Esophagus squamous epithelium (tissue), 4 donors: ENCODE results near the gene LDLRAD3.

Source experiments
- POLR2A ChIP-seq, 4 donors: fragments of 450-650 bp; IDR thresholded peaks; one replicate each; pipeline ENCODE4 v1.6.1; 2017; ENCODE audit warnings: antibody characterized with exemption in 4 of 4, mild to moderate bottlenecking in 4 of 4, moderate library complexity in 3 of 4
- TF ChIP-seq, protein P1 (sequence below), 6 experiments: fragments of 450-650 bp in 4 of 6; fragments of 200-600 bp in 2 of 6; sonication (generic) in 2 of 6; IDR thresholded peaks; one replicate each; pipeline ENCODE4 v1.5.1; 2016 to 2019; ENCODE audit warnings: antibody characterized with exemption in 6 of 6, mild to moderate bottlenecking in 4 of 6, moderate library complexity in 4 of 6

DNA sequence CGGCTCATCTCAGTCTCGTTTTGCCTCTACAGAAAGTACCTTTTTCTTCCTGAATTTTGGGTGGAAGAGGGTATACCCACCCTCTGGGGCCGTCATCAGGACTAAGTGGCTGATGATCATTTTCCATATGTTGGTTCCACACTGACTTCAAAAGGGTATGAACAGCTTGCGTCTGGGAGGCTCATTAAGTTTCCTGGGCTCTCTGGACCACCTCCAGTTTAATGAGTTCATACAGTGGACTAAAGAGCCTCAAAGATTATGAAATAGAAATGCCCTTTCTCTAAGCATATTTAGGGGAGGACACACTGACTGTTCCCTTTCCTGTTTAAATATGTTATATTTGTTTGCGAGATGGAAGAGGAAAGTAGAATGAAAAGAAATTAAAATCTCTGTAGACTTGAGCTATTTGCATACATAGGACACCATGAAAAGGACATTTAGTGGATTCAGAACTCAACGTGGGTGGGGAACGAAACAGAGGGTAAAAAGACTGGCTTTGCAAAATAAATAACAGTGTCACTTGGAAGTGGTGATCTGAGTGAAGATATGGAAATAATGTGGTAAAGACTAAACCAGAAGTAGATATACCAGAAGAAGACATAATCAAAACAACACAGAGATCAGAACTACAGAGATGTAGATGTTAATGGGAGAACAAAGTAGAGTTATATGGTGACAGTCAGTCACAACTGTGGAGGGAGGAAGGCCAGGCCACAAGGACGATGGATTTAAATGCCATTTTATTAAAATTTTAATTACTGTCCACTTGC lies 18.7 kb downstream of the LDLRAD3 start:
- TF ChIP-seq, protein P1, sequence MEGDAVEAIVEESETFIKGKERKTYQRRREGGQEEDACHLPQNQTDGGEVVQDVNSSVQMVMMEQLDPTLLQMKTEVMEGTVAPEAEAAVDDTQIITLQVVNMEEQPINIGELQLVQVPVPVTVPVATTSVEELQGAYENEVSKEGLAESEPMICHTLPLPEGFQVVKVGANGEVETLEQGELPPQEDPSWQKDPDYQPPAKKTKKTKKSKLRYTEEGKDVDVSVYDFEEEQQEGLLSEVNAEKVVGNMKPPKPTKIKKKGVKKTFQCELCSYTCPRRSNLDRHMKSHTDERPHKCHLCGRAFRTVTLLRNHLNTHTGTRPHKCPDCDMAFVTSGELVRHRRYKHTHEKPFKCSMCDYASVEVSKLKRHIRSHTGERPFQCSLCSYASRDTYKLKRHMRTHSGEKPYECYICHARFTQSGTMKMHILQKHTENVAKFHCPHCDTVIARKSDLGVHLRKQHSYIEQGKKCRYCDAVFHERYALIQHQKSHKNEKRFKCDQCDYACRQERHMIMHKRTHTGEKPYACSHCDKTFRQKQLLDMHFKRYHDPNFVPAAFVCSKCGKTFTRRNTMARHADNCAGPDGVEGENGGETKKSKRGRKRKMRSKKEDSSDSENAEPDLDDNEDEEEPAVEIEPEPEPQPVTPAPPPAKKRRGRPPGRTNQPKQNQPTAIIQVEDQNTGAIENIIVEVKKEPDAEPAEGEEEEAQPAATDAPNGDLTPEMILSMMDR (IDR thresholded peaks at IDR 0.05), result no peak
- no peak for TF ChIP-seq POLR2A (IDR thresholded peaks at IDR 0.05)
